ENCODE data around the gene KCNA10.

KCNA10 gene

DNA sequence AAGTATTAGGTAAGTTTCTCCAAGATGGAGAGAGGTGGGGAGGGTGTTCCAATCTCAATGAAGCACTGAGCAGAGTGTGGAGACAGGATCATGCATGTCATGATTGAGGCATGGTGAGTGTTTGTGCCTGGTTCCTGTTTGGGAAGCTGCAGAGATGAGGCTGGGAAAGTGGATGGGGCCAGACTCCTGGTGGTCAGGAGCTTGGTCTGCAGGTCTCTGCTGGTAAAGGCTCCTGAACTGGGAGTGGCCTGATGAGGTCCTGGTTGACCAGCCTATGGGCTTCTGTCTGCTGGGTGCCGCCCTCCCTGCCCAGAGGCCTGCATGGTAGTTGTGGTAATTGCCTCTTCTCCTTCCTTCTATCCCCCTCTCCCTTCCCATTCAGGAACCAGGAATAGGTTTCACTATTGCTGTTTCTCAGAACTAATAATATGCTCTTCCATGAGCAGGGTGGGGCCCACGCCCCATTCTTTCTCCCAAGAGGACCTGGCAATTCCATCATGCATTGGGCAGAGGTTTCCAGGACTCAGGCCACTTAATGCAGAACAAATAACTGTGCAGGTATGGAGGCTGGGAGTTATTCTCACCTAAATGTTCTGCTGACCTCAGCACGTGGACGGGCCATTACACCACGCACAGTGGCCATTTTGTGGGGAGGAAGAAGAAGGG lies 43.5 kb downstream of the KCNA10 start:
- ChIA-PET POLR2A (no interaction called here), CTCF (interaction anchor here (1.0 kb wide), 1 partner anchor 20 kb away, joined by 3 read pairs; no protein-coding TSS in a partner anchor)
- Histone ChIP-seq H3K4me3 (ENCODE audit: low read depth, low read length) (no peak overlapping the region), H3K9me3 (ENCODE audit: control insufficient read depth, insufficient read depth, low read depth, low read length) (no peaks in the 10 kb centered on the region), H3K27ac (ENCODE audit: extremely low read depth, low read depth, low read length) (no peak overlapping the region), H3K4me1 (ENCODE audit: control insufficient read depth, insufficient read depth, low read length) (peaks cover 12% of the 10 kb centered on the region; the same call in 1 of the 2 replicates), H3K36me3 (ENCODE audit: control insufficient read depth in 2 of 2, insufficient read depth in 1 of 2, low read length in 2 of 2) (no peaks in the 10 kb centered on the region)
- TF ChIP-seq ZNF223 (tag by site-specific recombination; IDR thresholded peaks at IDR 0.05) (no peak), ZNF354C (tag by site-specific recombination; IDR thresholded peaks at IDR 0.05; ENCODE audit: borderline replicate concordance, low read depth) (no peak), FEZF1 (tag by site-specific recombination; IDR thresholded peaks at IDR 0.05) (no peak), ZFP69B (tag by site-specific recombination; IDR thresholded peaks at IDR 0.05) (peak; percentile 65; the same call in 1 of the 2 replicates), REPIN1 (tag by site-specific recombination; IDR thresholded peaks at IDR 0.05; ENCODE audit: low read depth) (no peak), GLI4 (tag by site-specific recombination; IDR thresholded peaks at IDR 0.05) (no peak), ZNF19 (tag by site-specific recombination; IDR thresholded peaks at IDR 0.05; ENCODE audit: low read depth) (no peak), ZNF600 (tag by site-specific recombination; IDR thresholded peaks at IDR 0.05) (0 out of 2 replicates have a peak, but pooled peaks have one; percentile 15)
- TF ChIP-seq, protein P1, sequence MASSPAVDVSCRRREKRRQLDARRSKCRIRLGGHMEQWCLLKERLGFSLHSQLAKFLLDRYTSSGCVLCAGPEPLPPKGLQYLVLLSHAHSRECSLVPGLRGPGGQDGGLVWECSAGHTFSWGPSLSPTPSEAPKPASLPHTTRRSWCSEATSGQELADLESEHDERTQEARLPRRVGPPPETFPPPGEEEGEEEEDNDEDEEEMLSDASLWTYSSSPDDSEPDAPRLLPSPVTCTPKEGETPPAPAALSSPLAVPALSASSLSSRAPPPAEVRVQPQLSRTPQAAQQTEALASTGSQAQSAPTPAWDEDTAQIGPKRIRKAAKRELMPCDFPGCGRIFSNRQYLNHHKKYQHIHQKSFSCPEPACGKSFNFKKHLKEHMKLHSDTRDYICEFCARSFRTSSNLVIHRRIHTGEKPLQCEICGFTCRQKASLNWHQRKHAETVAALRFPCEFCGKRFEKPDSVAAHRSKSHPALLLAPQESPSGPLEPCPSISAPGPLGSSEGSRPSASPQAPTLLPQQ (tag by site-specific recombination; IDR thresholded peaks at IDR 0.05): peak; percentile 79; the same call in 1 of the 2 replicates

DNA sequence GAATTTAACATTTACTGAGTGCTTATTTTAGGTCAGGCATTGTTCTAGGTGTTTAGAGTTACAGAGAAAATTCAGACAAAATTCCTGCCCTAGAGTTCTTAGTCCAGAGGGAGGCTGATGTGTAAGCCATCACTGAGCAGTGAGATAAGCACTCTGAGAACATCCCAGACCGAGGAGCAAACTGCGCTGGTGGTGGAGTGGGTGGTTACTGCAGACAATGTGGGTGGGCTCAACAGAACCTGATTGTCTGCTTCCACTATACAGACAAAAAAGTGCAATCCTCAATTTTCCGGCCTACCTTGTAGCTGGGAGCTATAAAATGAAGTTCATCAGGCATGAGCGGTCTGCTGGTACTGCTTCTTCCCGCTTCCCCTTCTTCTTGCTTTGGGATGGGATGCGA lies 44.5 kb downstream of the KCNA10 start:
- TF ChIP-seq ZFHX2 (tag by site-specific recombination; conservative IDR thresholded peaks at IDR 0.05) (peak; percentile 32), ZNF571 (tag by site-specific recombination; IDR thresholded peaks at IDR 0.05) (no peak), EGR2 (tag by site-specific recombination; IDR thresholded peaks at IDR 0.05; ENCODE audit: low read depth) (peak; percentile 62; the same call in 1 of the 2 replicates)
- Histone ChIP-seq H3K36me3 (ENCODE audit: control insufficient read depth in 2 of 2, insufficient read depth in 1 of 2, low read length in 2 of 2) (no peaks in the 10 kb centered on the region), H3K27ac (ENCODE audit: extremely low read depth, low read depth, low read length) (no peak overlapping the region), H3K4me3 (ENCODE audit: low read depth, low read length) (no peak overlapping the region), H3K9me3 (ENCODE audit: control insufficient read depth, insufficient read depth, low read depth, low read length) (no peaks in the 10 kb centered on the region), H3K4me1 (ENCODE audit: control insufficient read depth, insufficient read depth, low read length) (peaks cover 12% of the 10 kb centered on the region; the same call in 1 of the 2 replicates)
- POLR2A ChIA-PET: no interaction called here
- CTCF ChIA-PET: interaction anchor here (0.5 to 1.7 kb wide), 6 partner anchors 11 to 386 kb away, joined by 3 to 19 read pairs (median 5); no protein-coding TSS in a partner anchor

DNA sequence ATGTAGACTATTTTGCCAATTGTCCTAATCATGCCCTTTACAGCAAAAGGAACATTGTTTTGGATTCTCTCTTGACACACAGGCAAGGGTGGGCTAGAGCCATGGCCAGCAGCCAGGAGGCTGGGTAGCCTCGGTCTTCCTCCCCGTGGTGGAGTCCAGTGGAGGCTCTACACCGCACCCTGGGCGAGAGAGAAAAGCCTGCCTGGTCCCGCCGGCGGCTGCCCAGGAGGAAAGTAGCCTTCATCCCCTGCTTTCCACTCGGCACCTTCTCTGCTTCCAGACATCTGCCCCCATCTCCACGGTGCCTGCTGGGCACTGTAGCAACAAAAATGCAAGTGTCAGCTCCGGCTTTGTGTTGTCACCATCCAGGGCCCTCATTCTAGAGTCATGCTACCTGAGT lies 46.4 kb downstream of the KCNA10 start:
- H3K4me1 ChIP-seq (ENCODE audit: control insufficient read depth, insufficient read depth, low read length): peaks cover 12% of the 10 kb centered on the region; the same call in 1 of the 2 replicates
- no peaks in the 10 kb centered on the region for H3K36me3 ChIP-seq (ENCODE audit: control insufficient read depth in 2 of 2, insufficient read depth in 1 of 2, low read length in 2 of 2)
- H3K9me3 ChIP-seq (ENCODE audit: control insufficient read depth, insufficient read depth, low read depth, low read length): no peaks in the 10 kb centered on the region
- no peak overlapping the region for H3K4me3 ChIP-seq (ENCODE audit: low read depth, low read length)
- ChIA-PET CTCF (interaction anchor here (1.1 to 2.2 kb wide), 2 partner anchors 12 to 265 kb away, joined by 5 to 12 read pairs; no protein-coding TSS in a partner anchor), POLR2A (no interaction called here)
- no peak overlapping the region for H3K27ac ChIP-seq (ENCODE audit: extremely low read depth, low read depth, low read length)
- no peak for TF ChIP-seq FEZF1 (tag by site-specific recombination; IDR thresholded peaks at IDR 0.05)

DNA sequence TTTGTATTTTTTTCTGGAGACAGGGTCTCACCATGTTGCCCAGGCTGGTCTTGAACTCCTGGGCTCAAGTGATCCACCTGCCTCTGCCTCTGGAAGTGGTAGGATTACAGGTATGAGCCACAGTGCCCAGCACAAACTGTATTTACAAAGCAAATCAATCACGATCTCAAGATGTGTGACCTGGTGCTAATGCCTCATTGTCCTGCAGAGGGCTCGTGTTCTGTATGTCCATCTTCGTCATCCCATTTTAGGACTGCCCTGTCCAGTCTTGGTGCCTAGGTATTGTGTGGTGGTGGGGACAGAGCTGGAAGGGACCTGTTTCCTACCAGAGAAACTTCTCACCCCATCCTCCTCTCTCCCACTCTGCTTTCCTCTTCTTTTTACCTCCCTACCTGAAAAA lies 47.8 kb downstream of the KCNA10 start:
- no peaks in the 10 kb centered on the region for H3K9me3 ChIP-seq (ENCODE audit: control insufficient read depth, insufficient read depth, low read depth, low read length)
- 0 out of 2 replicates have a peak, but pooled peaks cover under 1% of the 10 kb centered on the region for H3K4me1 ChIP-seq (ENCODE audit: control insufficient read depth, insufficient read depth, low read length)
- ChIA-PET CTCF (interaction anchor here (1.1 to 2.2 kb wide), 3 partner anchors 11 to 264 kb away, joined by 5 to 12 read pairs (median 6); no protein-coding TSS in a partner anchor), POLR2A (no interaction called here)
- no peaks in the 10 kb centered on the region for H3K36me3 ChIP-seq (ENCODE audit: control insufficient read depth in 2 of 2, insufficient read depth in 1 of 2, low read length in 2 of 2)
- no peak overlapping the region for H3K4me3 ChIP-seq (ENCODE audit: low read depth, low read length)
- H3K27ac ChIP-seq (ENCODE audit: extremely low read depth, low read depth, low read length): no peak overlapping the region
- TF ChIP-seq, protein P2, sequence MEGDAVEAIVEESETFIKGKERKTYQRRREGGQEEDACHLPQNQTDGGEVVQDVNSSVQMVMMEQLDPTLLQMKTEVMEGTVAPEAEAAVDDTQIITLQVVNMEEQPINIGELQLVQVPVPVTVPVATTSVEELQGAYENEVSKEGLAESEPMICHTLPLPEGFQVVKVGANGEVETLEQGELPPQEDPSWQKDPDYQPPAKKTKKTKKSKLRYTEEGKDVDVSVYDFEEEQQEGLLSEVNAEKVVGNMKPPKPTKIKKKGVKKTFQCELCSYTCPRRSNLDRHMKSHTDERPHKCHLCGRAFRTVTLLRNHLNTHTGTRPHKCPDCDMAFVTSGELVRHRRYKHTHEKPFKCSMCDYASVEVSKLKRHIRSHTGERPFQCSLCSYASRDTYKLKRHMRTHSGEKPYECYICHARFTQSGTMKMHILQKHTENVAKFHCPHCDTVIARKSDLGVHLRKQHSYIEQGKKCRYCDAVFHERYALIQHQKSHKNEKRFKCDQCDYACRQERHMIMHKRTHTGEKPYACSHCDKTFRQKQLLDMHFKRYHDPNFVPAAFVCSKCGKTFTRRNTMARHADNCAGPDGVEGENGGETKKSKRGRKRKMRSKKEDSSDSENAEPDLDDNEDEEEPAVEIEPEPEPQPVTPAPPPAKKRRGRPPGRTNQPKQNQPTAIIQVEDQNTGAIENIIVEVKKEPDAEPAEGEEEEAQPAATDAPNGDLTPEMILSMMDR (tag by site-specific recombination; IDR thresholded peaks at IDR 0.05): 0 out of 2 replicates have a peak, but pooled peaks have one; percentile 11
- TF ChIP-seq ZNF658 (tag by site-specific recombination; IDR thresholded peaks at IDR 0.05) (no peak), ZNF473 (tag by site-specific recombination; IDR thresholded peaks at IDR 0.05) (no peak), SETDB1 (IDR thresholded peaks at IDR 0.05; ENCODE audit: insufficient read length, low read length) (no peak), ZEB2 (tag by site-specific recombination; IDR thresholded peaks at IDR 0.05) (no peak), ZNF155 (tag by site-specific recombination; IDR thresholded peaks at IDR 0.05) (no peak), ZNF830 (tag by site-specific recombination; IDR thresholded peaks at IDR 0.05; ENCODE audit: low read depth) (no peak), ZNF114 (tag by site-specific recombination; IDR thresholded peaks at IDR 0.05) (no peak)
- TF ChIP-seq, protein P3, sequence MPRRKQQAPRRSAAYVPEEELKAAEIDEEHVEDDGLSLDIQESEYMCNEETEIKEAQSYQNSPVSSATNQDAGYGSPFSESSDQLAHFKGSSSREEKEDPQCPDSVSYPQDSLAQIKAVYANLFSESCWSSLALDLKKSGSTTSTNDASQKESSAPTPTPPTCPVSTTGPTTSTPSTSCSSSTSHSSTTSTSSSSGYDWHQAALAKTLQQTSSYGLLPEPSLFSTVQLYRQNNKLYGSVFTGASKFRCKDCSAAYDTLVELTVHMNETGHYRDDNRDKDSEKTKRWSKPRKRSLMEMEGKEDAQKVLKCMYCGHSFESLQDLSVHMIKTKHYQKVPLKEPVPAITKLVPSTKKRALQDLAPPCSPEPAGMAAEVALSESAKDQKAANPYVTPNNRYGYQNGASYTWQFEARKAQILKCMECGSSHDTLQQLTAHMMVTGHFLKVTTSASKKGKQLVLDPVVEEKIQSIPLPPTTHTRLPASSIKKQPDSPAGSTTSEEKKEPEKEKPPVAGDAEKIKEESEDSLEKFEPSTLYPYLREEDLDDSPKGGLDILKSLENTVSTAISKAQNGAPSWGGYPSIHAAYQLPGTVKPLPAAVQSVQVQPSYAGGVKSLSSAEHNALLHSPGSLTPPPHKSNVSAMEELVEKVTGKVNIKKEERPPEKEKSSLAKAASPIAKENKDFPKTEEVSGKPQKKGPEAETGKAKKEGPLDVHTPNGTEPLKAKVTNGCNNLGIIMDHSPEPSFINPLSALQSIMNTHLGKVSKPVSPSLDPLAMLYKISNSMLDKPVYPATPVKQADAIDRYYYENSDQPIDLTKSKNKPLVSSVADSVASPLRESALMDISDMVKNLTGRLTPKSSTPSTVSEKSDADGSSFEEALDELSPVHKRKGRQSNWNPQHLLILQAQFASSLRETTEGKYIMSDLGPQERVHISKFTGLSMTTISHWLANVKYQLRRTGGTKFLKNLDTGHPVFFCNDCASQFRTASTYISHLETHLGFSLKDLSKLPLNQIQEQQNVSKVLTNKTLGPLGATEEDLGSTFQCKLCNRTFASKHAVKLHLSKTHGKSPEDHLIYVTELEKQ (tag by site-specific recombination; IDR thresholded peaks at IDR 0.05; ENCODE audit: borderline replicate concordance): no peak
